Activated T-cell treated with anti-CD3 and anti-CD28 coated beads for 48 hours (primary cell): ENCODE results near the gene MN1.

Experiments
- DNase-seq: peaks from one replicate; pipeline ENCODE4 v3.0.0-alpha.2; 2020; ENCODE audit warnings: low read depth

The MN1 gene

GRCh38 chr22:27799015-27799826 is 2.3 kb downstream of the MN1 start:
- DNase-seq = no peak

GRCh38 chr22:27798511-27799014 is 3.0 kb downstream of the MN1 start:
- DNase-seq = no peak

GRCh38 chr22:27797520-27798391 is 3.8 kb downstream of the MN1 start:
- DNase-seq = no peak

- DNase-seq = no peak
Measured at GRCh38 chr22:27796829-27797519, 4.6 kb downstream of the MN1 start.

GRCh38 chr22:27795696-27796517 is 5.6 kb downstream of the MN1 start:
- no peak for DNase-seq

GRCh38 chr22:27795053-27795452 is 6.5 kb downstream of the MN1 start:
- DNase-seq = no peak

GRCh38 chr22:27794226-27794625 is 7.3 kb downstream of the MN1 start:
- DNase-seq = no peak

GRCh38 chr22:27793576-27793975 is 8.0 kb downstream of the MN1 start:
- DNase-seq = no peak

- DNase-seq = no peak
Measured at GRCh38 chr22:27792452-27793161, 8.9 kb downstream of the MN1 start.

GRCh38 chr22:27791859-27792241 is 9.7 kb downstream of the MN1 start:
- no peak for DNase-seq

- no peak for DNase-seq
Measured at GRCh38 chr22:27791159-27791858, 10.2 kb downstream of the MN1 start.

GRCh38 chr22:27790376-27791158 is 11.0 kb downstream of the MN1 start:
- no peak for DNase-seq

GRCh38 chr22:27788500-27789288 is 12.9 kb downstream of the MN1 start:
- DNase-seq = no peak

GRCh38 chr22:27786965-27787364 is 14.6 kb downstream of the MN1 start:
- DNase-seq = no peak

GRCh38 chr22:27786291-27786932 is 15.1 kb downstream of the MN1 start:
- no peak for DNase-seq

- DNase-seq = no peak
Measured at GRCh38 chr22:27785831-27786230, 15.7 kb downstream of the MN1 start.

GRCh38 chr22:27784120-27784475 is 17.5 kb downstream of the MN1 start:
- DNase-seq = no peak

- DNase-seq = no peak
Measured at GRCh38 chr22:27783436-27784119, 18.0 kb downstream of the MN1 start.
